Transverse colon (tissue), 4 donors: ENCODE data around the gene MCAT. TPM values are rescaled to one million over a fixed set of nuclear protein-coding genes. Genes with fewer than 3 reads are reported as not detected.

Experiments used
- DNase-seq: peaks from one replicate; pipeline ENCODE4 v3.0.0-alpha.2; 2019
- H3K27ac ChIP-seq, 4 donors: fragments of 200-600 bp; sonication (generic); 2 replicates each; pipeline ENCODE4 v1.5.1; 2016 to 2018; ENCODE audit warnings: inconsistent platforms in 4 of 4
- H3K27me3 ChIP-seq: fragments of 200-600 bp; sonication (generic); 2 replicates; pipeline ENCODE4 v1.5.1; 2017; ENCODE audit warnings: inconsistent platforms
- H3K36me3 ChIP-seq, 4 donors: fragments of 200-600 bp; sonication (generic); 2 replicates each; pipeline ENCODE4 v1.5.1; 2017 to 2019; ENCODE audit warnings: inconsistent platforms in 4 of 4
- H3K4me1 ChIP-seq, 4 donors: fragments of 200-600 bp; sonication (generic); 2 replicates each; pipeline ENCODE4 v1.5.1; 2017 to 2020; ENCODE audit warnings: inconsistent platforms in 4 of 4
- H3K4me3 ChIP-seq, 4 donors: fragments of 200-600 bp; sonication (generic); 1 replicate in 1 of 4; 2 replicates in 3 of 4; pipeline versions ENCODE4 v1.5.1 to v1.6.1; 2017 to 2019; ENCODE audit warnings: inconsistent platforms in 4 of 4
- H3K9me3 ChIP-seq, 2 donors: fragments of 200-600 bp; sonication (generic); 2 replicates each; pipeline ENCODE4 v1.5.1; 2017 to 2019; ENCODE audit warnings: inconsistent platforms in 2 of 2
- CTCF ChIP-seq, 5 experiments: fragments of 200-600 bp in 3 of 5; fragments of 450-650 bp in 2 of 5; sonication (generic) in 3 of 5; IDR thresholded peaks; 1 replicate in 2 of 5; 2 replicates in 3 of 5; pipeline ENCODE4 v1.5.1; 2016 to 2017; ENCODE audit warnings: antibody characterized with exemption in 5 of 5, inconsistent platforms in 3 of 5, mild to moderate bottlenecking in 2 of 5, moderate library complexity in 1 of 5
- EP300 ChIP-seq: sonication (generic); formaldehyde crosslinking; IDR thresholded peaks from one replicate; pipeline ENCODE4 v1.6.1; 2017; ENCODE audit warnings: antibody characterized with exemption, low read depth
- POLR2A ChIP-seq: fragments of 450-650 bp; IDR thresholded peaks from one replicate; pipeline ENCODE4 v1.6.1; 2016; ENCODE audit warnings: antibody characterized with exemption, mild to moderate bottlenecking, moderate library complexity
- POLR2AphosphoS5 ChIP-seq, 3 donors: sonication (generic); formaldehyde crosslinking; IDR thresholded peaks; one replicate each; pipeline ENCODE4 v1.6.1; 2016; ENCODE audit warnings: antibody characterized with exemption in 3 of 3
- WGBS, 2 donors: methylation state at CpG; one replicate each; pipeline ENCODE4 v1.1.5; 2018; ENCODE audit warnings: low coverage in 1 of 2; 5-methylcytosine and 5-hydroxymethylcytosine counted together
- in situ Hi-C, 4 donors: fragments of 200-750 bp; cut with MboI; loops; one replicate each; pipeline versions ENCODE4 v1.15.0 to v1.15.1; 2017; ENCODE audit warnings: low sequenced_read_pairs in 3 of 4, low pct_ligation_motif_present in 1 of 4, low pct_unique_long_range_greater_than_20kb in 1 of 4
- intact Hi-C: fragments of 100-400 bp; cut with DNase I; formaldehyde crosslinking; loops from one replicate; pipeline ENCODE4 v1.15.1; 2023; ENCODE audit warnings: low total_unique reads
- total RNA-seq, 4 donors: library from RNA; depleted of rRNA; stranded (reverse); fragments of >200 nt; gene quantifications; one replicate each; pipeline ENCODE4 v1.1.0, GENCODE V29; 2016

The MCAT gene
- total RNA-seq, 4 donors from 2014 or later = 20.9 to 24.3 (median 22.5) TPM

- DNase-seq = peak; percentile 66
- H3K9me3 ChIP-seq = no peaks in the 10 kb centered on the region
- peaks cover 14 to 44% (median 37%) of the 10 kb centered on the region in 4 donors for H3K4me1 ChIP-seq
- WGBS, 2 donors = 0% methylated on average over 55 of the region's 86 CpGs; no CpG with 5 or more reads in 1 of the 2 donors
- in situ Hi-C loops = no loop called here
- H3K27ac ChIP-seq = peak overlapping the region; percentile 47 to 69 (median 58)
- H3K4me3 ChIP-seq = peak overlapping the region; percentile 47 to 70 (median 58)
- no peaks in the 10 kb centered on the region for H3K36me3 ChIP-seq
- intact Hi-C loops = no loop called here
- peaks cover 33% of the 10 kb centered on the region for H3K27me3 ChIP-seq
- TF ChIP-seq EP300 (no peak), CTCF (IDR thresholded peaks at IDR 0.05) (no peak), POLR2AphosphoS5 (IDR thresholded peaks at IDR 0.05) (peak in 1 of 3 donors; percentile 0), POLR2A (peak; percentile 15)
These were observed 32.1 kb downstream of the MCAT start for GRCh38 chr22:43110927-43111623.

GRCh38 chr22:43110444-43110926, 32.7 kb downstream of the MCAT start, which contains the start of gene BIK:
TSS of gene BIK (plus strand) at chr22:43110750. CDS start at chr22:43124023, 13,273 bp downstream.
- peaks cover 33% of the 10 kb centered on the region for H3K27me3 ChIP-seq
- H3K4me3 ChIP-seq = peak within 1 kb of the TSS; percentile 47 to 70 (median 58)
- peak; percentile 75 for DNase-seq
- peak in 2 of 3 donors; percentile 40 to 41 for TF ChIP-seq POLR2AphosphoS5 (IDR thresholded peaks at IDR 0.05)
- peak in 2 of 5 experiments; percentile 13 to 18 for TF ChIP-seq CTCF (IDR thresholded peaks at IDR 0.05)
- TF ChIP-seq POLR2A = peak; percentile 48
- TF ChIP-seq EP300 = no peak
- intact Hi-C loops = no loop called here
- WGBS, 2 donors = 0 to 1% methylated on average over 2 to 48 of the region's 49 CpGs
- in situ Hi-C loops = no loop called here
- peaks cover 14 to 40% (median 37%) of the 10 kb centered on the region in 4 donors for H3K4me1 ChIP-seq
- peak within 1 kb of the TSS; percentile 47 to 69 (median 58) for H3K27ac ChIP-seq
- no peaks in the 10 kb centered on the region for H3K9me3 ChIP-seq
- no peaks in the 10 kb centered on the region for H3K36me3 ChIP-seq

GRCh38 chr22:43109921-43110443, 33.2 kb downstream of the MCAT start:
- in situ Hi-C loops (no loop called here), intact Hi-C loops (no loop called here)
- no peak for TF ChIP-seq POLR2A
- no peak for TF ChIP-seq CTCF (IDR thresholded peaks at IDR 0.05)
- TF ChIP-seq EP300 = no peak
- no peak for TF ChIP-seq POLR2AphosphoS5 (IDR thresholded peaks at IDR 0.05)
- 0 to 15% methylated on average over 5 to 30 of the region's 32 CpGs for WGBS, 2 donors
- DNase-seq = no peak
- Histone ChIP-seq H3K27ac (peak overlapping the region in 1 of 4 donors; percentile 69), H3K27me3 (peaks cover 33% of the 10 kb centered on the region), H3K9me3 (no peaks in the 10 kb centered on the region), H3K36me3 (no peaks in the 10 kb centered on the region), H3K4me3 (peak overlapping the region in 2 of 4 donors; percentile 65 to 70), H3K4me1 (peaks cover 9 to 35% (median 33%) of the 10 kb centered on the region in 4 donors)

GRCh38 chr22:43109511-43109910, 33.7 kb downstream of the MCAT start:
- H3K27ac ChIP-seq = no peak overlapping the region
- no peak for TF ChIP-seq CTCF (IDR thresholded peaks at IDR 0.05)
- no peak for TF ChIP-seq EP300
- no peak for TF ChIP-seq POLR2A
- TF ChIP-seq POLR2AphosphoS5 (IDR thresholded peaks at IDR 0.05) = no peak
- H3K27me3 ChIP-seq = peaks cover 33% of the 10 kb centered on the region
- no peaks in the 10 kb centered on the region for H3K36me3 ChIP-seq
- 60 to 88% methylated on average over 2 to 5 of the region's 5 CpGs for WGBS, 2 donors
- peaks cover 9 to 32% (median 30%) of the 10 kb centered on the region in 4 donors for H3K4me1 ChIP-seq
- no peaks in the 10 kb centered on the region for H3K9me3 ChIP-seq
- intact Hi-C loops = no loop called here
- DNase-seq = no peak
- in situ Hi-C loops = no loop called here
- H3K4me3 ChIP-seq = no peak overlapping the region
